Peyer's patch (tissue), 4 donors: ENCODE results near the gene ZNF275.

Source experiments
- POLR2A ChIP-seq, 2 donors: fragments of 450-650 bp; IDR thresholded peaks; one replicate each; pipeline ENCODE4 v1.5.1; 2017; ENCODE audit warnings: antibody characterized with exemption in 2 of 2, mild to moderate bottlenecking in 2 of 2, moderate library complexity in 2 of 2
- TF ChIP-seq, protein P1 (sequence below), 6 experiments: fragments of 450-650 bp in 4 of 6; fragments of 200-600 bp in 2 of 6; sonication (generic) in 1 of 6; IDR thresholded peaks; one replicate each; pipeline ENCODE4 v1.5.1; 2017 to 2019; ENCODE audit warnings: antibody characterized with exemption in 6 of 6, mild to moderate bottlenecking in 3 of 6, moderate library complexity in 1 of 6

DNA sequence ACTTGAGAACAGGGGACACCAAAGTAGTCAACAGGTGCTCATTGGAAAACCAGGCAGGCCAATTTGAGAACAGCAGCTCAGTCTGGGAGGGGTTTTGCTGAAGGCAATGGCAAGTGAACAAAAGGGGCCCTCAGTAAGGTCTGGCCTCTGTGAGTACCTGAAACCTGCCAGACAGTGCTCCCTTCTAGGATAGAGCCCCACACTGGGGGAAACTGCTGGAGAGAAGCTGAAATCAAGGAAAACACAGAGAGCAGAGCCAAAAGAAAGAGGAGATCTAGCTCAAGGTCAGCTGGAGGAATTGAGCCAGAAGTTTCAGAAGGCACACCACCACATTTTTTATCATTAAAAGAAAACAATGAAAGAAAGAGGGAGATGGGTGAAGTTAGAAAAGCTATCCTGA, 39.0 kb downstream of the ZNF275 start:
- no peak for TF ChIP-seq POLR2A (IDR thresholded peaks at IDR 0.05)
- TF ChIP-seq, protein P1, sequence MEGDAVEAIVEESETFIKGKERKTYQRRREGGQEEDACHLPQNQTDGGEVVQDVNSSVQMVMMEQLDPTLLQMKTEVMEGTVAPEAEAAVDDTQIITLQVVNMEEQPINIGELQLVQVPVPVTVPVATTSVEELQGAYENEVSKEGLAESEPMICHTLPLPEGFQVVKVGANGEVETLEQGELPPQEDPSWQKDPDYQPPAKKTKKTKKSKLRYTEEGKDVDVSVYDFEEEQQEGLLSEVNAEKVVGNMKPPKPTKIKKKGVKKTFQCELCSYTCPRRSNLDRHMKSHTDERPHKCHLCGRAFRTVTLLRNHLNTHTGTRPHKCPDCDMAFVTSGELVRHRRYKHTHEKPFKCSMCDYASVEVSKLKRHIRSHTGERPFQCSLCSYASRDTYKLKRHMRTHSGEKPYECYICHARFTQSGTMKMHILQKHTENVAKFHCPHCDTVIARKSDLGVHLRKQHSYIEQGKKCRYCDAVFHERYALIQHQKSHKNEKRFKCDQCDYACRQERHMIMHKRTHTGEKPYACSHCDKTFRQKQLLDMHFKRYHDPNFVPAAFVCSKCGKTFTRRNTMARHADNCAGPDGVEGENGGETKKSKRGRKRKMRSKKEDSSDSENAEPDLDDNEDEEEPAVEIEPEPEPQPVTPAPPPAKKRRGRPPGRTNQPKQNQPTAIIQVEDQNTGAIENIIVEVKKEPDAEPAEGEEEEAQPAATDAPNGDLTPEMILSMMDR (IDR thresholded peaks at IDR 0.05): no peak
